Keratinocyte (primary cell): ENCODE data around the gene NECAB3.

Experiments
- EZH2 ChIP-seq: IDR thresholded peaks from one replicate; pipeline ENCODE4 v1.6.1; 2012; ENCODE audit warnings: inconsistent platforms, mild to moderate bottlenecking, low read length, moderate library complexity
- TF ChIP-seq, protein P1 (sequence below), 3 experiments: IDR thresholded peaks in 1 of 3; conservative IDR thresholded peaks in 1 of 3; optimal IDR thresholded peaks in 1 of 3; 2 replicates in 2 of 3; 3 replicates in 1 of 3; pipeline versions ENCODE3 to v1.5.1; 2011; ENCODE audit warnings: low read length in 3 of 3, mild to moderate bottlenecking in 3 of 3, moderate library complexity in 2 of 3, control low read depth in 1 of 3, inconsistent platforms in 1 of 3; ENCODE audit not compliant: insufficient read depth in 2 of 3; ENCODE audit errors: extremely low read depth in 1 of 3

DNA sequence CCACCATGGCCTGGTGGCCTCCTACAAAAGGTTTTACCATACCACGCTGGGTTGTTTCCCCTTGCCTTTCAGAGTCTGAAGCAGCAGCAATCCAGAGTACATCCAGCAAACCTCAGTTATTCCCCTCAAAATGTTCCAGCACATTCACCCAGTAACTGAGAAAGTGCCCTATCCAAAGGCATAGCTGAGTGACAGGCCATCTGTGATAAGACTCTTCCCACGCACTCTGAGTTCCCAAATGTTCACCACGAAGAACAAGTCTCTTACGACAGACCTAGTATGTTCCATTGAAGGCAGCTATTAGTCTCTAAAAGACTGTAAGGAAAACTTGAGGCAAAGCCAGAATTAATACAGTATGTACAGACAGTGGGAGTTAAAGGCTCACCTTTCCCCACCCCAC, 43.7 kb downstream of the NECAB3 start:
- TF ChIP-seq, protein P1, sequence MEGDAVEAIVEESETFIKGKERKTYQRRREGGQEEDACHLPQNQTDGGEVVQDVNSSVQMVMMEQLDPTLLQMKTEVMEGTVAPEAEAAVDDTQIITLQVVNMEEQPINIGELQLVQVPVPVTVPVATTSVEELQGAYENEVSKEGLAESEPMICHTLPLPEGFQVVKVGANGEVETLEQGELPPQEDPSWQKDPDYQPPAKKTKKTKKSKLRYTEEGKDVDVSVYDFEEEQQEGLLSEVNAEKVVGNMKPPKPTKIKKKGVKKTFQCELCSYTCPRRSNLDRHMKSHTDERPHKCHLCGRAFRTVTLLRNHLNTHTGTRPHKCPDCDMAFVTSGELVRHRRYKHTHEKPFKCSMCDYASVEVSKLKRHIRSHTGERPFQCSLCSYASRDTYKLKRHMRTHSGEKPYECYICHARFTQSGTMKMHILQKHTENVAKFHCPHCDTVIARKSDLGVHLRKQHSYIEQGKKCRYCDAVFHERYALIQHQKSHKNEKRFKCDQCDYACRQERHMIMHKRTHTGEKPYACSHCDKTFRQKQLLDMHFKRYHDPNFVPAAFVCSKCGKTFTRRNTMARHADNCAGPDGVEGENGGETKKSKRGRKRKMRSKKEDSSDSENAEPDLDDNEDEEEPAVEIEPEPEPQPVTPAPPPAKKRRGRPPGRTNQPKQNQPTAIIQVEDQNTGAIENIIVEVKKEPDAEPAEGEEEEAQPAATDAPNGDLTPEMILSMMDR (optimal IDR thresholded peaks at IDR 0.05 in 1 of 3, IDR thresholded peaks at IDR 0.05 in 1 of 3, conservative IDR thresholded peaks at IDR 0.05 in 1 of 3; ENCODE audit: extremely low read depth in 1 of 3, insufficient read depth in 2 of 3, low read length in 3 of 3) = no peak
- no peak for TF ChIP-seq EZH2
